Lower leg skin (tissue), 4 donors: Measurements from ENCODE around the gene LAYN. TPM values are rescaled to one million over a fixed set of nuclear protein-coding genes. Genes with fewer than 3 reads are reported as not detected.

Experiments
- DNase-seq, 2 donors: peaks; one replicate each; pipeline ENCODE4 v3.0.0-alpha.2; 2019; ENCODE audit warnings: low spot score in 2 of 2
- H3K4me3 ChIP-seq: fragments of 200-600 bp; sonication (generic); 2 replicates; pipeline ENCODE4 v1.5.1; 2017; ENCODE audit warnings: mild to moderate bottlenecking, low read depth; ENCODE audit not compliant: poor library complexity, severe bottlenecking
- POLR2A ChIP-seq, 2 donors: fragments of 450-650 bp; IDR thresholded peaks; one replicate each; pipeline ENCODE4 v1.6.1; 2016 to 2017; ENCODE audit warnings: antibody characterized with exemption in 2 of 2, mild to moderate bottlenecking in 1 of 2, moderate library complexity in 1 of 2
- WGBS, 2 donors: methylation state at CpG; one replicate each; pipeline ENCODE4 v1.1.5; 2018; 5-methylcytosine and 5-hydroxymethylcytosine counted together
- intact Hi-C: fragments of 100-400 bp; cut with DNase I; formaldehyde crosslinking; loops from one replicate; pipeline ENCODE4 v1.15.0; 2023; ENCODE audit warnings: low total_unique reads
- total RNA-seq, 4 donors: library from RNA; depleted of rRNA; stranded (reverse); fragments of >200 nt; gene quantifications; one replicate each; pipeline ENCODE4 v1.1.0, GENCODE V29; 2016
- TF ChIP-seq, protein P1 (sequence below), 3 donors: fragments of 450-650 bp; IDR thresholded peaks; one replicate each; pipeline ENCODE4 v1.5.1; 2016; ENCODE audit warnings: antibody characterized with exemption in 3 of 3, mild to moderate bottlenecking in 3 of 3, moderate library complexity in 2 of 3

The LAYN gene
- total RNA-seq, 4 donors from 2014 or later, result 1.9 to 3.0 (median 2.1) TPM

- H3K4me3 ChIP-seq, result no peak overlapping the region
- TF ChIP-seq, protein P1, sequence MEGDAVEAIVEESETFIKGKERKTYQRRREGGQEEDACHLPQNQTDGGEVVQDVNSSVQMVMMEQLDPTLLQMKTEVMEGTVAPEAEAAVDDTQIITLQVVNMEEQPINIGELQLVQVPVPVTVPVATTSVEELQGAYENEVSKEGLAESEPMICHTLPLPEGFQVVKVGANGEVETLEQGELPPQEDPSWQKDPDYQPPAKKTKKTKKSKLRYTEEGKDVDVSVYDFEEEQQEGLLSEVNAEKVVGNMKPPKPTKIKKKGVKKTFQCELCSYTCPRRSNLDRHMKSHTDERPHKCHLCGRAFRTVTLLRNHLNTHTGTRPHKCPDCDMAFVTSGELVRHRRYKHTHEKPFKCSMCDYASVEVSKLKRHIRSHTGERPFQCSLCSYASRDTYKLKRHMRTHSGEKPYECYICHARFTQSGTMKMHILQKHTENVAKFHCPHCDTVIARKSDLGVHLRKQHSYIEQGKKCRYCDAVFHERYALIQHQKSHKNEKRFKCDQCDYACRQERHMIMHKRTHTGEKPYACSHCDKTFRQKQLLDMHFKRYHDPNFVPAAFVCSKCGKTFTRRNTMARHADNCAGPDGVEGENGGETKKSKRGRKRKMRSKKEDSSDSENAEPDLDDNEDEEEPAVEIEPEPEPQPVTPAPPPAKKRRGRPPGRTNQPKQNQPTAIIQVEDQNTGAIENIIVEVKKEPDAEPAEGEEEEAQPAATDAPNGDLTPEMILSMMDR (IDR thresholded peaks at IDR 0.05), result no peak
- no peak for TF ChIP-seq POLR2A (IDR thresholded peaks at IDR 0.05)
- WGBS, 2 donors, result 82 to 85% methylated on average over 5 of the region's 5 CpGs
- intact Hi-C loops, result no loop called here
- DNase-seq, result no peak
Observed at GRCh38 chr11:111532365-111532709, 8.2 kb upstream of the LAYN start.

DNA sequence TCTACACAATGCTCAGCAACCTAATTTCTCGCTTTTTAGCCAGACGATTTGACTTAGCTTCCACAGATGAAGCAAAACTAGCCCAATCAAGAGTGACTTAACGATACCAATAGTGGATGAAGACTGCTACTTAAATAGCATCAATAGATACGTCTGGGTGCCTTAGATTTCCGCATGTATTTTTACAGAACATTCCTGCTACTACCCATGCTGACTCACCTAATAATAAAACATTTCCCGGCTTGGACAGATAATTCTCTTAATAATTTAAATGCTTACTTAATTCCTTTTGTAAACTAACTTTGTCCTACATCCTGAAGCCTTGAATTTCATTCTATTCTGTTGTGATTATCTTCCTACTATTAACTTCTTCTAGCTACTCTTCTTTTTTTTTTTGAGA is 5.2 kb upstream of the LAYN start:
- no peak overlapping the region for H3K4me3 ChIP-seq
- intact Hi-C loops, result no loop called here
- no peak for DNase-seq
- TF ChIP-seq, protein P1 (IDR thresholded peaks at IDR 0.05), result no peak
- TF ChIP-seq POLR2A (IDR thresholded peaks at IDR 0.05), result no peak
- WGBS, 2 donors, result 85 to 89% methylated on average over 6 of the region's 6 CpGs

GRCh38 chr11:111537336-111537860 is 3.1 kb upstream of the LAYN start:
- WGBS, 2 donors, result 69 to 78% methylated on average over 3 of the region's 3 CpGs

GRCh38 chr11:111538407-111539114 is 2.0 kb upstream of the LAYN start:
- WGBS, 2 donors, result 90 to 96% methylated on average over 1 of the region's 1 CpG
- DNase-seq, result no peak
- H3K4me3 ChIP-seq, result no peak overlapping the region
- intact Hi-C loops, result no loop called here
- TF ChIP-seq, protein P1 (IDR thresholded peaks at IDR 0.05), result no peak
- TF ChIP-seq POLR2A (IDR thresholded peaks at IDR 0.05), result no peak

More at GRCh38 chr11:111537336-111537860, 3.1 kb upstream of the LAYN start:
- TF ChIP-seq, protein P1 (IDR thresholded peaks at IDR 0.05), result no peak
- TF ChIP-seq POLR2A (IDR thresholded peaks at IDR 0.05), result no peak
- intact Hi-C loops, result no loop called here
- DNase-seq, result no peak
- H3K4me3 ChIP-seq, result no peak overlapping the region

DNA sequence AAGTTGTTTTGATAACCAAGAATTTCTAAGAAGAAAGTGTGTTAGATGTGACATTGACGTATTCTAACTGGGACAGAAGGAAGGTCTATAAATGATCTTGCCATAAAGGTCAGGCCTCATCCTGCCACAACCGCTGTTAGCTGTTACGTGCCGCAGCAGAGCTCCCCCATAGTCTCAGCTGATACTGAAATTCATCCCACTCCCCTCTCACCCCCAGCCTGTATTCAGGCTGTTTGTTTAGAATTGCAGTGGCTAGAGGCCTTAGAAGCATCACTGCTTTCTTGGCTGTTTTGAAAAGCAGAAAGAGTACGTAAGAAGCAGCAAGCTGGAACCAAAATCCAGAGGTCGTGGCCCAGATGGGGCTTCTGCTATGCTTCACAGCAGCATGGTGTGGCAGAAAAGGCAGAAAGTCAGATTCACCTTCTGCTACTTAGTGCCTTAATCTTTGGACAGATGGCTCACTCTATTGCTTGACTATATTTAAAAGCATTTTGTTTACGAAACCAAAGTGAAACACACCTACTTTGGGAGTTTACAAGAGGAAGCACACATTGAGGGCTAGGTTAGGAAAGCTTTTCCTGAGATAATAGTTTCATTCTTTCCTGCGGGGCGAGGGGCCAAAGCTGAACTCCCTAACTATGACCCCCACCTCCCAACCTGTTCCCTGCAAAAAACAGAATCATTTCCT is 950 bp upstream of the LAYN start:
- TF ChIP-seq POLR2A (IDR thresholded peaks at IDR 0.05), result no peak
- TF ChIP-seq, protein P1 (IDR thresholded peaks at IDR 0.05), result no peak
- no peak overlapping the region for H3K4me3 ChIP-seq
- DNase-seq, result no peak
- intact Hi-C loops, result no loop called here
- WGBS, 2 donors, result 89 to 90% methylated on average over 9 of the region's 9 CpGs
